ENCODE measurements around the gene SLC16A1.
"Not testable (repeated sequence)": the region's sequence is repeated elsewhere in the genome, so short reads cannot be mapped to it uniquely, and the experiment has no call there.

SLC16A1 gene

DNA sequence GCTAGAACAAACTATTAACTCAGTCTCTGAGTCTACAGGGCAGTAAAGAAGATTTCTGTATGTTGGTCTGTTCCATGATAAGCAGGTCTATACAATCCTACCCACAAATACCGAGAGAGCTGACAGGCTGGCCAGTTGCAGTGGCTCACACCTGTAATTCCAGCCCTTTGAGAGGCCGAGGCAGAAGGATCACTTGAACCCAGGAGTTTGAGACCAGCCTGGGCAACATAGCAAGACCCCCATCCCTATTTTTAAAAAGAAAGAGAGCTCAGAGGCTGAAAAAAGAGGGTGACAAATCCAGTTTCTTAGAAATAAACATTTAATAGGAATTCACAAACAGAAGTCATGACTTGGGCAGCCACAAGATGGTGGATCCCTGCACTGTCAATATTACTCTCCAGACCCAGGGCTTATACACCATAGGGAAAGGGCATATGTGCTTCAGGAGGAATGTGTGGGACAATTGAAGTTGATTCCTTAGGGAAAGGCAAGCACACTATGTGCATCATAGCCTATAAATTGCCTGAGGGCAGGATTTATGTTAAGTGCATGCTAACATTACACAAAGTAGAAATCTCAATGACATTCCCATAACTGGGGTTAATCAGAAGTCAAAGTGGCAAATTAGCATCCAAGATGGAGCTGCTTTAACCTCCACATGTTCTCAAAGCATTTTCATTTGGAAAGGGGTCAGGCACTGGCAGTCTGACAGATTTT is 66.8 kb downstream of the SLC16A1 start:
- TF ChIP-seq, protein P1, sequence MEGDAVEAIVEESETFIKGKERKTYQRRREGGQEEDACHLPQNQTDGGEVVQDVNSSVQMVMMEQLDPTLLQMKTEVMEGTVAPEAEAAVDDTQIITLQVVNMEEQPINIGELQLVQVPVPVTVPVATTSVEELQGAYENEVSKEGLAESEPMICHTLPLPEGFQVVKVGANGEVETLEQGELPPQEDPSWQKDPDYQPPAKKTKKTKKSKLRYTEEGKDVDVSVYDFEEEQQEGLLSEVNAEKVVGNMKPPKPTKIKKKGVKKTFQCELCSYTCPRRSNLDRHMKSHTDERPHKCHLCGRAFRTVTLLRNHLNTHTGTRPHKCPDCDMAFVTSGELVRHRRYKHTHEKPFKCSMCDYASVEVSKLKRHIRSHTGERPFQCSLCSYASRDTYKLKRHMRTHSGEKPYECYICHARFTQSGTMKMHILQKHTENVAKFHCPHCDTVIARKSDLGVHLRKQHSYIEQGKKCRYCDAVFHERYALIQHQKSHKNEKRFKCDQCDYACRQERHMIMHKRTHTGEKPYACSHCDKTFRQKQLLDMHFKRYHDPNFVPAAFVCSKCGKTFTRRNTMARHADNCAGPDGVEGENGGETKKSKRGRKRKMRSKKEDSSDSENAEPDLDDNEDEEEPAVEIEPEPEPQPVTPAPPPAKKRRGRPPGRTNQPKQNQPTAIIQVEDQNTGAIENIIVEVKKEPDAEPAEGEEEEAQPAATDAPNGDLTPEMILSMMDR (conservative IDR thresholded peaks at IDR 0.05): no peak
- peak overlapping the region; percentile 55 for H3K27ac ChIP-seq

GRCh38 chr1:112888630-112889029 is 67.4 kb downstream of the SLC16A1 start:
- no peak overlapping the region for H3K27ac ChIP-seq
- TF ChIP-seq, protein P1 (conservative IDR thresholded peaks at IDR 0.05): no peak

GRCh38 chr1:112887599-112888283 is 68.3 kb downstream of the SLC16A1 start:
- TF ChIP-seq, protein P1 (conservative IDR thresholded peaks at IDR 0.05): no peak

GRCh38 chr1:112884996-112885395 is 71.0 kb downstream of the SLC16A1 start:
- not testable (repeated sequence) for H3K27ac ChIP-seq

More at GRCh38 chr1:112887599-112888283, 68.3 kb downstream of the SLC16A1 start:
- no peak overlapping the region for H3K27ac ChIP-seq

DNA sequence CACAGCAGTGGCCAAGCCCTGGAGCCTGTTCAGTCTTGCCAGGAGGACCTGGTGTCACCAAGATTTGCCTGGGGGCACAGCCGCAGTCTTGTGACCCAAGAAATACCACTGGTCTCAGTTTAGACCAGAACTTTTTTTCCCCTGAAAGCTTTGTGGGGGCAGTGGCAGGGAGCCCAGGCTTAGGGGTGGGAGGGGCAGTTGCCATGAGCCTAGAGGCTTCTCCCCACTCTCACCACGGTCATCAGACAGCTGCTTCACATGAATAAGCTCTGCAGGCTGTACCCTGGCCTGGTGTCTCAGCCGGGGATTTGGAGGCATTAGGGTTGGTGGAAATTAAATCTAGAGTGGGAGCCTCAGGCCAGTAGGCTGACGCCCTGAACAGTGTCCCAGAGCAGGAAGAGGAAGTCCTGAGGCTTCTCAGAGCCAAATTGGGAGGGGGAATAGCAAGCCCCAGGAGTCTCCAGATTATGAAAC is 73.7 kb downstream of the SLC16A1 start:
- TF ChIP-seq, protein P1 (conservative IDR thresholded peaks at IDR 0.05): no peak
- no peak overlapping the region for H3K27ac ChIP-seq

DNA sequence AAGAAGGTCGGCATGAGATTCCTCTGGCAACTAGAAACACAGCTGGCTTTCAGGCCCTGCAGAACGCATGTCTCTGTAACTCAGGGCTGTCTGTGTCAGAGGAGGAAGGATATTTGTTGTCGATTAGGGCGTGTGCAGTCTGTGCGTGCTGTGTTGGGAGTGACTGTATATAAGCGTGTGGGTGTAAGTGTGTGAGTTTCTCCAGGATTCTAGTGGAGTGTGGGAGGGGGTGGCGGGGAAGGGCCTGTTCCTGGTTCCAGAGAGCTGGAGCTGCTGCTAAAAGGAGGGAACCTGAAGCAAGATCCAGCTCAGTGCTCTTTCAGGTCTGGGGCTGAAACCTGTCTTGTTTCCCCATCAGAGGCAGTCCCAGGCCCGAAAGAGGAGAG is 74.3 kb downstream of the SLC16A1 start:
- TF ChIP-seq, protein P1 (conservative IDR thresholded peaks at IDR 0.05): no peak
- H3K27ac ChIP-seq: no peak overlapping the region

- TF ChIP-seq, protein P1 (conservative IDR thresholded peaks at IDR 0.05): no peak
- H3K27ac ChIP-seq: no peak overlapping the region
These were observed 76.2 kb downstream of the SLC16A1 start for GRCh38 chr1:112879834-112880233.

DNA sequence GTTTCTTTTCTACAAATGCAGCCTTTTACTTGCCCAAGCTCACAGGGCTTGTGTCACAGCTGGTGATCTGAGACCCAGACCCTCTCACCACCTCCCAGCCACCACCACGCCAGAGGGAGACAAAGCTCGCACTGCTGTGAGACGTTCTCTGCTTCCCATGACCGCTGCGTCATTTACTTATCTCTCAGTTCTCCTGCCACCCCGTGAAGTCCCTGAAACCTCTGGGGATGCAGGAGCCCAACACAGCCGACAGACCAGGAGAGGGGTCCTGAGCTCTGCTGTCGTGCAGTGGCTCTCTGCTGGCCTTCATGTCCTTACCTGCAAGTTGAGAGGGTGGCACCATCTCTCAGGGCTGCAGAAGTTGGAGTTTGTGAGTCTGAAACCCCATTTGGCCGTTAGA is 77.7 kb downstream of the SLC16A1 start:
- TF ChIP-seq, protein P1 (conservative IDR thresholded peaks at IDR 0.05): no peak
- no peak overlapping the region for H3K27ac ChIP-seq

All from VCaP (cell line).